ENCODE results near the gene FOXA1.
A peak's percentile ranks its signal among the peaks of the same experiment; 100 is the strongest.

GRCh38 chr14:37591311-37591940, 3.6 kb downstream of the FOXA1 start:
- peak in 3 of 6 experiments; percentile 14 to 57 (median 20) for TF ChIP-seq CTCF (IDR thresholded peaks at IDR 0.05)
- no peak for TF ChIP-seq POLR2A (IDR thresholded peaks at IDR 0.05)
